Neuronal stem cell (in vitro differentiated cells): ENCODE results near the gene CCDC77.
A peak's percentile ranks its signal among the peaks of the same experiment; 100 is the strongest.

Experiments
- DNase-seq: peaks from one replicate; pipeline ENCODE4 v3.0.0-alpha.2; 2013; ENCODE audit warnings: low spot score
- H2AFZ ChIP-seq: one replicate; pipeline ENCODE4 v1.6.1; 2013; ENCODE audit warnings: mild to moderate bottlenecking, low read length, inconsistent platforms
- H2AK5ac ChIP-seq: 2 replicates; pipeline ENCODE4 v1.6.1; 2013; ENCODE audit warnings: low read depth, mild to moderate bottlenecking, inconsistent platforms, low read length, moderate library complexity, mixed read lengths
- H2BK120ac ChIP-seq: 2 replicates; pipeline ENCODE4 v1.6.1; 2013; ENCODE audit warnings: low read depth, mild to moderate bottlenecking, inconsistent platforms, low read length, moderate library complexity, mixed read lengths
- H2BK12ac ChIP-seq: one replicate; pipeline ENCODE4 v1.6.1; 2013; ENCODE audit warnings: low read length, inconsistent platforms
- H2BK15ac ChIP-seq: 2 replicates; pipeline ENCODE4 v1.6.1; 2013; ENCODE audit warnings: mild to moderate bottlenecking, low read length, inconsistent platforms, mixed read lengths
- H2BK5ac ChIP-seq: one replicate; pipeline ENCODE4 v1.6.1; 2013; ENCODE audit warnings: inconsistent platforms, mild to moderate bottlenecking, low read length, moderate library complexity
- H3K14ac ChIP-seq: one replicate; pipeline ENCODE4 v1.6.1; 2013; ENCODE audit warnings: low read length, inconsistent platforms
- H3K18ac ChIP-seq: 2 replicates; pipeline ENCODE4 v1.6.1; 2013; ENCODE audit warnings: low read length, inconsistent platforms
- H3K23ac ChIP-seq: 2 replicates; pipeline ENCODE4 v1.6.1; 2013; ENCODE audit warnings: low read depth, mild to moderate bottlenecking, mixed read lengths, low read length, inconsistent platforms; ENCODE audit not compliant: poor library complexity
- H3K27ac ChIP-seq: replicated peaks from 3 replicates; pipeline ENCODE4 v1.5.1; 2013; ENCODE audit warnings: low read length, inconsistent platforms
- H3K27me3 ChIP-seq, 3 experiments: 2 replicates each; pipeline ENCODE4 v1.6.1; 2013; ENCODE audit warnings: low read length in 3 of 3, mild to moderate bottlenecking in 2 of 3, inconsistent platforms in 1 of 3, low read depth in 1 of 3, mixed read lengths in 1 of 3, moderate library complexity in 1 of 3; ENCODE audit not compliant: control insufficient read depth in 3 of 3, insufficient read depth in 3 of 3
- H3K36me3 ChIP-seq, 2 donors: replicated peaks in 1 of 2; 2 replicates each; pipeline ENCODE4 v1.6.1; 2013; ENCODE audit warnings: low read length in 2 of 2; ENCODE audit not compliant: control insufficient read depth in 2 of 2, insufficient read depth in 2 of 2
- H3K4ac ChIP-seq: 2 replicates; pipeline ENCODE4 v1.6.1; 2013; ENCODE audit warnings: inconsistent platforms, mild to moderate bottlenecking, low read length, moderate library complexity
- H3K4me1 ChIP-seq, 2 donors: 1 replicate in 1 of 2; 2 replicates in 1 of 2; pipeline ENCODE4 v1.6.1; 2013; ENCODE audit warnings: low read length in 2 of 2, low read depth in 1 of 2; ENCODE audit not compliant: control insufficient read depth in 2 of 2, insufficient read depth in 1 of 2
- H3K4me2 ChIP-seq: one replicate; pipeline ENCODE4 v1.6.1; 2013; ENCODE audit warnings: mild to moderate bottlenecking, low read length, inconsistent platforms; ENCODE audit not compliant: insufficient read depth, poor library complexity, severe bottlenecking
- H3K4me3 ChIP-seq, 2 donors: 2 replicates each; pipeline ENCODE4 v1.5.1; 2013; ENCODE audit warnings: low read length in 2 of 2, mild to moderate bottlenecking in 2 of 2, inconsistent platforms in 1 of 2, moderate library complexity in 1 of 2
- H3K79me1 ChIP-seq: one replicate; pipeline ENCODE4 v1.6.1; 2013; ENCODE audit warnings: low read depth, mild to moderate bottlenecking, inconsistent platforms, low read length, moderate library complexity
- H3K9ac ChIP-seq: one replicate; pipeline ENCODE4 v1.6.1; 2013; ENCODE audit warnings: mild to moderate bottlenecking, low read depth, low read length, inconsistent platforms; ENCODE audit not compliant: poor library complexity
- H3K9me3 ChIP-seq, 2 donors: replicated peaks in 1 of 2; 2 replicates each; pipeline versions ENCODE3 to v1.6.1; 2013; ENCODE audit warnings: low read length in 2 of 2, mild to moderate bottlenecking in 2 of 2, inconsistent platforms in 1 of 2, low read depth in 1 of 2, mixed read lengths in 1 of 2, moderate library complexity in 1 of 2; ENCODE audit not compliant: control insufficient read depth in 2 of 2, insufficient read depth in 1 of 2
- H4K8ac ChIP-seq: one replicate; pipeline ENCODE4 v1.6.1; 2013; ENCODE audit warnings: low read depth, mild to moderate bottlenecking, inconsistent platforms, low read length, moderate library complexity
- H4K91ac ChIP-seq: one replicate; pipeline ENCODE4 v1.6.1; 2013; ENCODE audit warnings: low read length, low read depth, mild to moderate bottlenecking, inconsistent platforms; ENCODE audit not compliant: poor library complexity
- WGBS, 2 donors: extraction: QIAGEN DNeasy Blood & Tissue Kit; methylation state at CpG; one replicate each; pipeline ENCODE4 v1.1.7; 2013; ENCODE audit warnings: missing lambda C conversion rate in 2 of 2, mixed read lengths in 1 of 2; ENCODE audit not compliant: insufficient read length in 2 of 2, insufficient replicate concordance in 1 of 2; ENCODE audit errors: extremely low coverage in 2 of 2; 5-methylcytosine and 5-hydroxymethylcytosine counted together

The CCDC77 gene

GRCh38 chr12:388541-389141 lies 12.8 kb upstream of the CCDC77 start:
- Histone ChIP-seq H4K91ac (no peak overlapping the region), H2BK12ac (no peak overlapping the region), H2BK15ac (no peak overlapping the region), H3K4me1 (peaks cover 0 to 13% of the 10 kb centered on the region in 2 donors), H3K79me1 (no peaks in the 10 kb centered on the region), H3K4me3 (peak overlapping the region; percentile 81 to 85), H3K27ac (peak overlapping the region; percentile 95), H2AK5ac (no peak overlapping the region), H3K36me3 (peaks cover 3 to 29% of the 10 kb centered on the region in 2 donors), H3K9ac (peak overlapping the region; percentile 93), H3K18ac (peak overlapping the region; percentile 27), H3K9me3 (no peaks in the 10 kb centered on the region), H4K8ac (no peak overlapping the region), H3K14ac (no peak overlapping the region), H3K4ac (no peak overlapping the region), H2BK120ac (no peak overlapping the region), H2BK5ac (peak overlapping the region; percentile 56), H2AFZ (peak overlapping the region; percentile 95), H3K23ac (no peak overlapping the region), H3K4me2 (peak overlapping the region; percentile 39), H3K27me3 (no peaks in the 10 kb centered on the region)
- no CpG with 5 or more reads among the region's 35 CpGs for WGBS, 2 donors
- no peak for DNase-seq

DNA sequence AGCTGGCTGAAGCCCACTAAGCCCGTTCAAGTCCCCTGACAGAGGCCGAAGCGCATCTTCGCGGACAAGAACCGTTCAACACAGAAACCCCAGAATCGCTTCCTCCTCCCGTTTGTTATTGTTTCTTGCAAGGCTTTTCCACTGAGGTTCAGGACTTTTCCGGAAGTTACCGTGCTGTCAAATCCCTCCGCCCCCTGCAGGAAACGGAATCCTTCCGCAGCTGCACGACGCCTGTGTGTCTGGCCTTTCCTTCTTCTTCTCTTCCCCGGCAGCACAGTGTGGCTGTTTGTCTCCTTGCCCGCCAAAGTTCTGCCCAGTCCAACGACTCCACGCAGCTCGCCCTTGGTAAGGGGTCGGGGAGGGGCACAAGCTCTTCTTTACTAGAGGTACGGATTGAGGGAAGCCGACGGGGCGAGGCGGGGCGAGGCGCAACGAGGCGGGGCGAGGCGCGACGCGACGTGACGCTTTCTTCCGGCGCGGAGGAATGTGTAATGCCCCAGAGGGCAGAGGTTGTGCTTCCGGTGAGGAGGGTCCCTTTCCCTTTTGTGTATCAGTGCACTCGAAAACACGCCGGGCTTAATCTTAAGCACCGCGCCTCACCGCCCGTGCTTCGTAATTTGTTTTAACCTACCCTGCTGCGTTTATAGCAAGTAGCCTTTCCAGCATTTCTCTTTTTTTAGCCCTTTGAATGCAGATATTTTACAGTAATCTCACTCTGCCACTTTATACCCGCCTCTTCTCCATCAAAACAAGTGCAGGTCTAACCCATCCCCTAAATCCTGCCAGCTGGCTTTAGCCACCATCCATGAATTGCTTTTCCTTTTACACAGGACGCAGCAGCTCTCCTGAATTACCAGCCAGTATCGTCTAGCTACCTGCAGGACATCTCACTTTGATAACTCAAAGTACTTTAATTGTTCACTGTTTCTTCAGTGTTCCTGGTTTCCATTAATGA lies 12.0 kb upstream of the CCDC77 start, which contains the start of gene KDM5A:
KDM5A (minus strand) TSS at position 179 of the 955 bp plus-strand sequence. CDS start 229 bp downstream, outside the sequence.
- Histone ChIP-seq H2AFZ (peak within 1 kb of the TSS; percentile 95), H3K4me2 (peak within 1 kb of the TSS; percentile 79), H2BK5ac (peak within 1 kb of the TSS; percentile 56), H2BK12ac (no peak within 1 kb of the TSS), H3K27ac (peak within 1 kb of the TSS; percentile 95), H3K14ac (no peak within 1 kb of the TSS), H3K23ac (peak within 1 kb of the TSS; percentile 68), H3K18ac (peak within 1 kb of the TSS; percentile 99), H3K79me1 (no peaks in the 10 kb centered on the region), H3K4me3 (peak within 1 kb of the TSS; percentile 81 to 85), H2BK120ac (no peak within 1 kb of the TSS), H3K27me3 (no peaks in the 10 kb centered on the region), H3K36me3 (peaks cover 0 to 21% of the 10 kb centered on the region in 2 donors), H3K9ac (peak within 1 kb of the TSS; percentile 93), H4K91ac (no peak within 1 kb of the TSS), H3K4ac (peak within 1 kb of the TSS; percentile 98), H3K4me1 (peaks cover 0 to 13% of the 10 kb centered on the region in 2 donors), H2AK5ac (no peak within 1 kb of the TSS), H4K8ac (no peak within 1 kb of the TSS), H3K9me3 (no peaks in the 10 kb centered on the region), H2BK15ac (peak within 1 kb of the TSS; percentile 30)
- peak; percentile 96 for DNase-seq
- WGBS, 2 donors, result no CpG with 5 or more reads among the region's 53 CpGs

GRCh38 chr12:400828-401227 lies 616 bp upstream of the CCDC77 start:
- no peak overlapping the region for H2AK5ac ChIP-seq
- H3K9me3 ChIP-seq, result no peaks in the 10 kb centered on the region

DNA sequence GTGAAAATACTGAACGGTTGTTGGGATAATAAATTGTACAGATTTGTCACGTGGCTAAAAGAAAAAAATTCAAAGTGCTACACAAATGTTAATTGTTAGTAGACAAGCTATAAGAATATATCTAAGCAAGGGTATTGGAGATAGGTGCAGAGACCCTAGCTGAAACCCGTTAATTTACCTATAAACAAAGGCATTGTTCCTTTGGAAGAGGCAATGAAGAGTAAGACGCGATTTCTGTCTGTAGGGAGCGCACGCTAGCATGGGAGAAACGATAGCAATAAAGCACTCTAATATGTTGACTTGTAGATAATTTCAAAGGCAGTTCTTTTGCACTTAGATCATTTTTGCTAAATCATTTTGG lies 565 bp downstream of the CCDC77 start:
- Histone ChIP-seq H3K9ac (no peak overlapping the region), H3K4ac (no peak overlapping the region), H3K79me1 (no peaks in the 10 kb centered on the region), H4K8ac (no peak overlapping the region), H3K27me3 (no peaks in the 10 kb centered on the region), H2BK12ac (no peak overlapping the region), H3K27ac (peak overlapping the region; percentile 77), H2AK5ac (no peak overlapping the region), H2BK120ac (no peak overlapping the region), H3K4me3 (peak overlapping the region; percentile 63 to 97), H2BK15ac (no peak overlapping the region), H2AFZ (peak overlapping the region; percentile 76), H4K91ac (no peak overlapping the region), H3K18ac (no peak overlapping the region), H3K9me3 (no peaks in the 10 kb centered on the region), H3K23ac (no peak overlapping the region), H3K4me2 (peak overlapping the region; percentile 28), H3K14ac (no peak overlapping the region), H3K4me1 (peaks cover 0 to 4% of the 10 kb centered on the region in 2 donors), H3K36me3 (peaks cover 6 to 33% of the 10 kb centered on the region in 2 donors), H2BK5ac (no peak overlapping the region)
- DNase-seq, result peak; percentile 26
- WGBS, 2 donors, result no CpG with 5 or more reads among the region's 8 CpGs

More at GRCh38 chr12:400828-401227, 616 bp upstream of the CCDC77 start:
- peaks cover 0 to 4% of the 10 kb centered on the region in 2 donors for H3K4me1 ChIP-seq
- H3K27me3 ChIP-seq, result no peaks in the 10 kb centered on the region
- no peak overlapping the region for H2BK12ac ChIP-seq
- H3K18ac ChIP-seq, result no peak overlapping the region
- peak overlapping the region; percentile 45 for H3K4me2 ChIP-seq
- no peaks in the 10 kb centered on the region for H3K79me1 ChIP-seq
- peak overlapping the region; percentile 76 for H2AFZ ChIP-seq
- no peak overlapping the region for H3K27ac ChIP-seq
- peaks cover 2 to 22% of the 10 kb centered on the region in 2 donors for H3K36me3 ChIP-seq
- no CpG with 5 or more reads among the region's 8 CpGs for WGBS, 2 donors
- DNase-seq, result no peak
- no peak overlapping the region for H4K91ac ChIP-seq
- H3K9ac ChIP-seq, result no peak overlapping the region
- no peak overlapping the region for H3K4ac ChIP-seq
- H4K8ac ChIP-seq, result no peak overlapping the region
- H2BK120ac ChIP-seq, result no peak overlapping the region
- H2BK15ac ChIP-seq, result no peak overlapping the region
- H3K4me3 ChIP-seq, result peak overlapping the region in 1 of 2 donors; percentile 63
- H3K14ac ChIP-seq, result no peak overlapping the region
- no peak overlapping the region for H3K23ac ChIP-seq
- H2BK5ac ChIP-seq, result no peak overlapping the region
